ENCODE data around the gene CDC42BPB. TPM values are rescaled to one million over a fixed set of nuclear protein-coding genes. Genes with fewer than 3 reads are reported as not detected.
A peak's percentile ranks its signal among the peaks of the same experiment; 100 is the strongest.
"Not testable (repeated sequence)": the region's sequence is repeated elsewhere in the genome, so short reads cannot be mapped to it uniquely, and the experiment has no call there.

CDC42BPB gene
- total RNA-seq, 4 donors from 2014 or later, result 90.7 to 153 (median 101) TPM

GRCh38 chr14:103052407-103052806, 4.9 kb downstream of the CDC42BPB start:
- Histone ChIP-seq H3K27me3 (no peaks in the 10 kb centered on the region), H3K9me3 (no peaks in the 10 kb centered on the region), H3K4me3 (replicated peaks in 1 of 3) (no peak overlapping the region), H3K36me3 (no peaks in the 10 kb centered on the region), H3K4me1 (peaks cover 10 to 20% of the 10 kb centered on the region in 2 donors), H3K27ac (no peak overlapping the region)
- no peak for TF ChIP-seq POLR2A (IDR thresholded peaks at IDR 0.05)
- TF ChIP-seq CTCF (IDR thresholded peaks at IDR 0.05), result no peak
- WGBS, 2 donors, result 86 to 89% methylated on average over 10 of the region's 10 CpGs
- intact Hi-C loops (cut with DNase I), result no loop called here
- DNase-seq, result no peak

- Histone ChIP-seq H3K36me3 (no peaks in the 10 kb centered on the region), H3K4me1 (peaks cover 9 to 26% of the 10 kb centered on the region in 2 donors), H3K27ac (no peak overlapping the region), H3K4me3 (replicated peaks in 1 of 3) (no peak overlapping the region), H3K9me3 (no peaks in the 10 kb centered on the region), H3K27me3 (no peaks in the 10 kb centered on the region)
- TF ChIP-seq CTCF (IDR thresholded peaks at IDR 0.05), result no peak
- no peak for TF ChIP-seq POLR2A (IDR thresholded peaks at IDR 0.05)
- WGBS, 2 donors, result 89 to 93% methylated on average over 5 of the region's 5 CpGs
- no peak for DNase-seq
- intact Hi-C loops (cut with DNase I), result no loop called here
Measured at GRCh38 chr14:103050935-103051334, 6.4 kb downstream of the CDC42BPB start.

- H3K9me3 ChIP-seq; H3K4me3 ChIP-seq (replicated peaks in 1 of 3); H3K27ac ChIP-seq; H3K36me3 ChIP-seq; intact Hi-C loops (cut with DNase I); H3K27me3 ChIP-seq; DNase-seq: not testable (repeated sequence)
- WGBS, 2 donors, result 94 to 95% methylated on average over 8 of the region's 8 CpGs
- H3K4me1 ChIP-seq, result peaks cover 13 to 19% of the 10 kb centered on the region in 2 donors
Measured at GRCh38 chr14:103047453-103047852, 9.9 kb downstream of the CDC42BPB start.

GRCh38 chr14:103045371-103045869, 11.9 kb downstream of the CDC42BPB start:
- Histone ChIP-seq H3K4me3 (replicated peaks in 1 of 3) (no peak overlapping the region), H3K27ac (no peak overlapping the region), H3K9me3 (no peaks in the 10 kb centered on the region), H3K27me3 (no peaks in the 10 kb centered on the region), H3K36me3 (no peaks in the 10 kb centered on the region), H3K4me1 (peaks cover 13 to 19% of the 10 kb centered on the region in 2 donors)
- intact Hi-C loops (cut with DNase I), result no loop called here
- DNase-seq, result peak; percentile 20 to 46
- 10 to 14% methylated on average over 15 of the region's 15 CpGs for WGBS, 2 donors
- TF ChIP-seq POLR2A (IDR thresholded peaks at IDR 0.05) (no peak), CTCF (IDR thresholded peaks at IDR 0.05) (no peak)

- intact Hi-C loops (cut with DNase I), result no loop called here
- 93% methylated on average over 8 of the region's 8 CpGs for WGBS, 2 donors
- TF ChIP-seq POLR2A (IDR thresholded peaks at IDR 0.05) (no peak), CTCF (IDR thresholded peaks at IDR 0.05) (no peak)
- Histone ChIP-seq H3K27me3 (no peaks in the 10 kb centered on the region), H3K27ac (no peak overlapping the region), H3K9me3 (no peaks in the 10 kb centered on the region), H3K36me3 (no peaks in the 10 kb centered on the region), H3K4me3 (replicated peaks in 1 of 3) (no peak overlapping the region), H3K4me1 (peaks cover 13 to 19% of the 10 kb centered on the region in 2 donors)
- DNase-seq, result no peak
Measured at GRCh38 chr14:103043257-103044015, 13.9 kb downstream of the CDC42BPB start.
